ENCODE data around the gene CEP85L.

Gene CEP85L

GRCh38 chr6:118674772-118675171 is 23.4 kb upstream of the CEP85L start:
- no peak overlapping the region for H3K4me3 ChIP-seq (ENCODE audit: low read depth, low read length)
- TF ChIP-seq CTCF (IDR thresholded peaks at IDR 0.05; ENCODE audit: insufficient read depth, low read depth, low read length, missing control alignments) = no peak
- no peak for DNase-seq (ENCODE audit: low read depth)

- no peak overlapping the region for H3K4me3 ChIP-seq (ENCODE audit: low read depth, low read length)
- DNase-seq (ENCODE audit: low read depth) = no peak
- no peak for TF ChIP-seq CTCF (IDR thresholded peaks at IDR 0.05; ENCODE audit: insufficient read depth, low read depth, low read length, missing control alignments)
Measured at GRCh38 chr6:118672678-118673077, 21.3 kb upstream of the CEP85L start.

- no peak for DNase-seq (ENCODE audit: low read depth)
- TF ChIP-seq CTCF (IDR thresholded peaks at IDR 0.05; ENCODE audit: insufficient read depth, low read depth, low read length, missing control alignments) = no peak
- no peak overlapping the region for H3K4me3 ChIP-seq (ENCODE audit: low read depth, low read length)
Measured at GRCh38 chr6:118669561-118669960, 18.2 kb upstream of the CEP85L start.

GRCh38 chr6:118668761-118669385 is 17.5 kb upstream of the CEP85L start:
- DNase-seq (ENCODE audit: low read depth) = no peak
- no peak overlapping the region for H3K4me3 ChIP-seq (ENCODE audit: low read depth, low read length)
- TF ChIP-seq CTCF (IDR thresholded peaks at IDR 0.05; ENCODE audit: insufficient read depth, low read depth, low read length, missing control alignments) = no peak

- no peak for DNase-seq (ENCODE audit: low read depth)
- no peak for TF ChIP-seq CTCF (IDR thresholded peaks at IDR 0.05; ENCODE audit: insufficient read depth, low read depth, low read length, missing control alignments)
- no peak overlapping the region for H3K4me3 ChIP-seq (ENCODE audit: low read depth, low read length)
Measured at GRCh38 chr6:118667988-118668387, 16.6 kb upstream of the CEP85L start.

- DNase-seq (ENCODE audit: low read depth) = no peak
Measured at GRCh38 chr6:118665011-118665410, 13.6 kb upstream of the CEP85L start.

More at GRCh38 chr6:118665011-118665410, 13.6 kb upstream of the CEP85L start:
- TF ChIP-seq CTCF (IDR thresholded peaks at IDR 0.05; ENCODE audit: insufficient read depth, low read depth, low read length, missing control alignments) = no peak
- peak overlapping the region; percentile 59 for H3K4me3 ChIP-seq (ENCODE audit: low read depth, low read length)

Measured in GM12865 (cell line).